Effector memory CD8-positive, alpha-beta T cell (primary cell): Measurements from ENCODE around the gene CNTN4.

ENCODE experiments used
- ATAC-seq: fragments of 150-1000 bp; cut with Tn5 transposase; replicated peaks from 2 replicates; pipeline ENCODE4 v1.10.0; 2021; ENCODE audit warnings: mild to moderate bottlenecking, moderate library complexity
- DNase-seq, 3 experiments: peaks; one replicate each; pipeline ENCODE4 v3.0.0; 2021
- H3K27ac Mint-ChIP-seq, 2 donors: one replicate each; pipeline ENCODE4 v1.8.0; 2022; ENCODE audit warnings: mild to moderate bottlenecking in 2 of 2, mixed read lengths in 2 of 2, moderate library complexity in 2 of 2
- H3K27me3 Mint-ChIP-seq, 2 donors: one replicate each; pipeline ENCODE4 v1.8.0; 2022; ENCODE audit warnings: mixed read lengths in 2 of 2
- H3K36me3 Mint-ChIP-seq: one replicate; pipeline ENCODE4 v1.8.0; 2022; ENCODE audit warnings: mild to moderate bottlenecking, moderate library complexity, mixed read lengths; ENCODE audit not compliant: insufficient read depth
- H3K4me1 Mint-ChIP-seq, 2 donors: one replicate each; pipeline ENCODE4 v1.8.0; 2022; ENCODE audit warnings: low read depth in 2 of 2, mixed read lengths in 2 of 2
- H3K4me3 Mint-ChIP-seq, 2 donors: one replicate each; pipeline ENCODE4 v1.8.0; 2022; ENCODE audit warnings: mild to moderate bottlenecking in 2 of 2, mixed read lengths in 2 of 2, moderate library complexity in 2 of 2
- H3K9me3 Mint-ChIP-seq, 2 donors: one replicate each; pipeline ENCODE4 v1.8.0; 2022; ENCODE audit warnings: mixed read lengths in 2 of 2

CNTN4 gene

DNA sequence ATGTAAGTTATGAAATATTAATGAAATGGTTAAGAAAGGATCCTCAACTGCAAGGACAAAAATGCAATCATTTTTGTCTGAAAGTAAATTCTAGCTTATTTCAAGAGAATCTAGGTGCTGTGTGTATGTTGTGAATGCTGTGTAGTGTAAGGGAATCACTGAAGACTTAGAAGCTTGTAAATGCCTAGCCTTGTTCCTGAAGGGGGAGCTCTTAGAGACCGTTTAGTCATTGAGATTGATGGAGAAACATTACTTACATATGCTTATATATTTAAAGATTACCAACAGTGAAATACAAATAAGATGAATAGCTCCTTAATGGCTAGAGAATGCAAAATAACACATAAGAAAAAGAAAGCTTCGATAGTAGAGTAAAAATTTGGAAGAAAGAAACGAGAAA lies 67.9 kb downstream of the CNTN4 start:
- no peaks in the 10 kb centered on the region for H3K36me3 Mint-ChIP-seq
- H3K9me3 Mint-ChIP-seq, result peaks cover 0 to 3% of the 10 kb centered on the region in 2 donors

DNA sequence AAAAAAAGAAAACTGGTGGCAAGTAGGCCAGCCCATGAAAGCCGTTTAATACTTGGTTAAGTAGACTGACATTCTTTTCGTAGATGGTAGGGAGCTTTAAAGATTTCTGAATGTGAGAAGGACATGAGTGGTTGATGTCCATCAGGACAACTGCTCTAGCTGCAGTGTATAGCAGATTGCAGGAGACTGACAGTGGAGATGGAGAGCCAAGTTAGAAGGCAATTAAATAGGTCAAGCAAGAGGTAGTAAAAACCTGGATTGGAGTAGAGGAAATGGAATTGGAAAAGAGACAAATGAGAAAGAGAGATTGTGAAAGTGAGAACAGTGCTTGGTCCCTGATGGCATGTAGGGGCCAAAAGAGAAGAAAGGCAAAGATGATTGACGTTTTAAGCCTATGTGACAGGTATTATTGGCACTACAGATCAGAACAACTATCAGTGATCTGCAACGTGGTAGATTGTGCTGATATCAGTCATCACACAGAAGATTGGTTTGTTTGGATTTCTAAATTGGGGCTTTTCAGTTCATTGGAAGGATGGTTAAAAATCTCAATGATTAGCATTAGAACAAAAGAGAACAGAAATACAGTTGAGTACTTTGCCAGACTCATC lies 74.0 kb downstream of the CNTN4 start:
- ATAC-seq (no peak), DNase-seq (no peak)
- H3K36me3 Mint-ChIP-seq, result no peaks in the 10 kb centered on the region
- H3K4me3 Mint-ChIP-seq, result no peak overlapping the region
- H3K27ac Mint-ChIP-seq, result no peak overlapping the region
- no peaks in the 10 kb centered on the region for H3K4me1 Mint-ChIP-seq
- H3K9me3 Mint-ChIP-seq, result peaks cover 0 to 3% of the 10 kb centered on the region in 2 donors
- H3K27me3 Mint-ChIP-seq, result no peaks in the 10 kb centered on the region

More for the DNA sequence above, 67.9 kb downstream of the CNTN4 start:
- no peaks in the 10 kb centered on the region for H3K27me3 Mint-ChIP-seq
- no peak overlapping the region for H3K4me3 Mint-ChIP-seq
- DNase-seq, result no peak
- H3K4me1 Mint-ChIP-seq, result no peaks in the 10 kb centered on the region
- H3K27ac Mint-ChIP-seq, result no peak overlapping the region
- no peak for ATAC-seq

DNA sequence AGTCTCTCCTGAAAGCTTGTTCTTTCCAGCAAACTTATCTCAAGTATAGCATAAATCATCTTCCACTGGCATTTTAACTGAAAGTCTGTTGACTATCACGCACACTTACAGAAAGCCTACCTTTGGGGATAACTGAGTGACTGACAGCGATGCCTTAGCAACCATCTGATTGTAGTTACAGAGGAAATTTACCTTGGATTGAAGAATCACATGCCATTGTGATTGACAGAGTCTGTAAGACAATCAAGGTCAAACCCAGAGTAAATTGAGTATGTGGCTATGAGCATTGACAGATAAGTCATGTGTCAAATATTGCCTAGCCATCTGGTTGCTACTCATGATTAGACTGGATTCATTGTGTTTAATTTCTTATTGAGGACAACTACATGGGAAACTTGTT lies 82.0 kb downstream of the CNTN4 start:
- no peak for ATAC-seq
- Mint-ChIP-seq H3K27ac (no peak overlapping the region), H3K4me3 (no peak overlapping the region), H3K9me3 (peaks cover 0 to 2% of the 10 kb centered on the region in 2 donors), H3K4me1 (no peaks in the 10 kb centered on the region), H3K27me3 (no peaks in the 10 kb centered on the region), H3K36me3 (no peaks in the 10 kb centered on the region)
- no peak for DNase-seq

DNA sequence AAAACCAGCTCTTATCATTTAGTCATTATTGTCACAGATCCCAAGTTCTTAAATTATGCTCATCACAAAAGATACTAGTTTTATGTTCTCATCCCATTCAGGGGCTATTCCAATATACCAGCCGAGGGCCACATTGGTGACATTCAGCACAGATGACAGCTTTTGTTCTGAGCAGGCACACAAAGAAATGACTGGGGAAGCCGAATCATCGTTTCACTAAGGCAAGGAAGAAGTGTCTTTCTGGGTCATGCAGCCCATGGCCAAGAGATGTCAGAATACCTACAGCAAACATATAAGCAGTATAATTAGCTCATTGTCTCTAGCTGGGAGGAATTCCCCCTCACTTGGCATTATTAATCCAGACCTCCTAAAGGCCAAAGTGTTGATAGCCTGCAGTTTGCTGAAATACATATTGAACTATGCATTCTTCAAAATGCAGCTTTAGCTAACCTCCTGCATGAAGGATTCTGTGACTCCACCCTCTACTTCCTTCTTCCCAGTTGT lies 100.2 kb downstream of the CNTN4 start:
- no peak for ATAC-seq
- no peaks in the 10 kb centered on the region for H3K36me3 Mint-ChIP-seq
- no peak overlapping the region for H3K27ac Mint-ChIP-seq
- no peak for DNase-seq
- H3K4me3 Mint-ChIP-seq, result no peak overlapping the region
- H3K27me3 Mint-ChIP-seq, result no peaks in the 10 kb centered on the region
- no peaks in the 10 kb centered on the region for H3K4me1 Mint-ChIP-seq
- H3K9me3 Mint-ChIP-seq, result no peaks in the 10 kb centered on the region

DNA sequence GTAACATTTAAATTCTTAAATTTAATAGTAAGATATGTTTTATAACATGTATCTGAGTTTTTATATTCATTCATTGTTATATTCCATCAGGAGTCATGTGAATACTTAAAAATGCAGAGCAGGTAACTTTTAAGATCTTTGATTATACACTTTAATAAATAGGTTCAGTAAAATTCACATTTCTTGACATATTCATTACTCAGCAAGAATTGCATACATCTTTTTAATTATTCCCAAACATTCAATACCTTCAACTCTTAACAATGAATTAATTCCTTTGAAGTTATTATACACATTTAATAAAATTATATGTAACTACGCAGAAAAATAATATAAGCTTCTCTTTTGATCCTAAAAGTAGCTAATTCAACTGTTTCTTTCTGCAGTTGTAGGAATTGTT lies 105.4 kb downstream of the CNTN4 start:
- Mint-ChIP-seq H3K27ac (no peak overlapping the region), H3K36me3 (no peaks in the 10 kb centered on the region), H3K4me3 (no peak overlapping the region), H3K9me3 (peaks cover 0 to 2% of the 10 kb centered on the region in 2 donors), H3K27me3 (no peaks in the 10 kb centered on the region), H3K4me1 (no peaks in the 10 kb centered on the region)
- ATAC-seq, result no peak
- no peak for DNase-seq

GRCh38 chr3:2205692-2206091 lies 107.0 kb downstream of the CNTN4 start:
- DNase-seq, result no peak
- H3K4me3 Mint-ChIP-seq, result no peak overlapping the region
- ATAC-seq, result no peak
- H3K27me3 Mint-ChIP-seq, result no peaks in the 10 kb centered on the region
- H3K36me3 Mint-ChIP-seq, result no peaks in the 10 kb centered on the region
- H3K27ac Mint-ChIP-seq, result no peak overlapping the region
- H3K4me1 Mint-ChIP-seq, result no peaks in the 10 kb centered on the region
- peaks cover 0 to 2% of the 10 kb centered on the region in 2 donors for H3K9me3 Mint-ChIP-seq

DNA sequence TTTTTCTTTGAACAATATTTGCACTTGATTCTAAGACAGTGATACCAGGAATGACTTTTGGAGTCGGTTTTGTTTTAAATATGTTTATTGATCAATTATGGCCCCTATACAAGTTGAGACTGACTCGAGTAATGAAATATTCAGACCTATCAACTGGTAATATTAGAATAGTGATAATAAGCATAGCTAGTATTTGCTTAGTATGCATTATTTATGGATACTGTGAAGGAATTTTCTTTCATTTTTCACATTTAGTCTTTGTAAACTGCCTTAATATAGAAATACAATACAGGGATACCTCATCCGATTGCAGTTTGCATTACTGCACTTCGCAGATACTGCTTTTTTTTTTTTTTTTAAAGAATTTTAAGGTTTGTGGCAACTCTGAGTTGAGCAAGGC lies 107.9 kb downstream of the CNTN4 start:
- Mint-ChIP-seq H3K4me3 (no peak overlapping the region), H3K27me3 (no peaks in the 10 kb centered on the region), H3K9me3 (peaks cover 0 to 2% of the 10 kb centered on the region in 2 donors), H3K36me3 (no peaks in the 10 kb centered on the region), H3K27ac (no peak overlapping the region), H3K4me1 (no peaks in the 10 kb centered on the region)
- DNase-seq, result no peak
- no peak for ATAC-seq

DNA sequence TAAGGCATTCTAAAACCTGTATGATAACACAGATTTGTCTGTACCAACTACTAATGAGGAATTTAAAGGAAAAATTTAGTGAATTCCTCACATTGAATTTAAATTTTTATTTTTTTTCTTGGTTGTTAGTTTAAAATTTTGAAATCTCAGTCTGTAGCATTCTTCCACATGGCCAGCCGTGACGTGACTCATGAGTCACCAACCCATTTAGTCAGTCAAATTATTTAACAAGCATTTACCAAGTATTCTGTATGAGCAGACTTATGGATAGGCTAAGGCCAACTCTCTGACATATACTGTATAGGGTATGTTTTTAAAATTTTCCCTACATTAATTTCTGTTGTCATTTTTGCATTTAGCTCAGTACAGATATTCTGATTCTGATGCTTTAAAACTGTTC lies 112.9 kb downstream of the CNTN4 start:
- H3K9me3 Mint-ChIP-seq, result peaks cover 0 to 4% of the 10 kb centered on the region in 2 donors
- no peak overlapping the region for H3K4me3 Mint-ChIP-seq
- no peaks in the 10 kb centered on the region for H3K36me3 Mint-ChIP-seq
- no peaks in the 10 kb centered on the region for H3K4me1 Mint-ChIP-seq
- DNase-seq (no peak), ATAC-seq (no peak)
- no peak overlapping the region for H3K27ac Mint-ChIP-seq
- no peaks in the 10 kb centered on the region for H3K27me3 Mint-ChIP-seq

DNA sequence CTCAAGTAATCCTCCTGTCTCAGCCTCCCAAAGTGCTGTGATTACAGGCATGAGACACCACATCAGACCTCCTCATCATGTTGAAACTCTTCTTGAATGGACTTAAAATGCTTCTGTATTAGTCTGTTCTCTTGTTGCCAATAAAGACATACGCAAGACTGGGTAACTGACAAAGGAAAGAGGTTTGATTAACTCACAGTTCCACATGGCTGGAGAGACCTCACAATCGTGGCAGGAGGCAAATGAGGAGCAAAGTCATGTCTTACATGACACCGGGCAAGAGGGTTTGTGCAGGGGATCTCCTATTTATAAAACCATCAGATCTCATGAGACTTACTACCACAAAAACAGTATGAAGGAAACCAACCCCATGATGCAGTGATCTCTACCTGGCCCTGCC lies 113.5 kb downstream of the CNTN4 start:
- H3K36me3 Mint-ChIP-seq, result no peaks in the 10 kb centered on the region
- no peak overlapping the region for H3K27ac Mint-ChIP-seq
- H3K9me3 Mint-ChIP-seq, result peaks cover 0 to 2% of the 10 kb centered on the region in 2 donors
- DNase-seq, result no peak
- no peaks in the 10 kb centered on the region for H3K4me1 Mint-ChIP-seq
- H3K4me3 Mint-ChIP-seq, result no peak overlapping the region
- ATAC-seq, result no peak
- no peaks in the 10 kb centered on the region for H3K27me3 Mint-ChIP-seq

- no peaks in the 10 kb centered on the region for H3K4me1 Mint-ChIP-seq
- no peaks in the 10 kb centered on the region for H3K36me3 Mint-ChIP-seq
- H3K4me3 Mint-ChIP-seq, result no peak overlapping the region
- H3K27ac Mint-ChIP-seq, result no peak overlapping the region
- ATAC-seq, result no peak
- peaks cover 7 to 8% of the 10 kb centered on the region in 2 donors for H3K9me3 Mint-ChIP-seq
- DNase-seq, result no peak
- no peaks in the 10 kb centered on the region for H3K27me3 Mint-ChIP-seq
Measured at GRCh38 chr3:2218375-2218774, 119.7 kb downstream of the CNTN4 start.

- Mint-ChIP-seq H3K9me3 (peaks cover 7 to 13% of the 10 kb centered on the region in 2 donors), H3K36me3 (no peaks in the 10 kb centered on the region), H3K27ac (no peak overlapping the region), H3K4me1 (no peaks in the 10 kb centered on the region), H3K27me3 (no peaks in the 10 kb centered on the region), H3K4me3 (no peak overlapping the region)
- no peak for DNase-seq
- ATAC-seq, result no peak
Measured at GRCh38 chr3:2218816-2219215, 120.2 kb downstream of the CNTN4 start.

DNA sequence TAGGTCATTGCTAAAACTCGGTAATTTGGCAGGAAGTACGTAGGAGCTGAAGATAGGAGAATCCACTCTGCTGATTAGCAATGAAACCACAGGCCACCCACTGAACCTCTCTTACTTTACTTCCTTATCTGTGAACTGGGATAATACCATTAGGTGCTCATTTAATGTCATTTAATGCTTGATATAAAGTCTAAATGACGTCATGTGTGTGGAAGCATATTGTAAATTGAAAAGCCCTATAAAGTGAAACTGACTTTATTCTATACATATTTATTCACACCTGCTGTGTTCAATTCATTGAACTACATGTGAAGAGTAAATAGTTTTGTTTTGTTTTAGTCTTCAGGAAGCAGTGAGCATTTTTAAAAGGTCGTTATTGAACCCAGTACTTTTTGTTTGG lies 137.5 kb downstream of the CNTN4 start:
- H3K4me1 Mint-ChIP-seq, result no peaks in the 10 kb centered on the region
- no peak for ATAC-seq
- peaks cover 0 to under 1% of the 10 kb centered on the region in 2 donors for H3K9me3 Mint-ChIP-seq
- H3K27ac Mint-ChIP-seq, result no peak overlapping the region
- no peak for DNase-seq
- no peak overlapping the region for H3K4me3 Mint-ChIP-seq
- H3K27me3 Mint-ChIP-seq, result no peaks in the 10 kb centered on the region
- no peaks in the 10 kb centered on the region for H3K36me3 Mint-ChIP-seq

GRCh38 chr3:2244137-2244536 lies 145.5 kb downstream of the CNTN4 start:
- H3K9me3 Mint-ChIP-seq, result peaks cover 0 to 6% of the 10 kb centered on the region in 2 donors
- H3K36me3 Mint-ChIP-seq, result no peaks in the 10 kb centered on the region
- ATAC-seq (no peak), DNase-seq (no peak)
- H3K4me1 Mint-ChIP-seq, result no peaks in the 10 kb centered on the region
- no peak overlapping the region for H3K27ac Mint-ChIP-seq
- no peaks in the 10 kb centered on the region for H3K27me3 Mint-ChIP-seq
- no peak overlapping the region for H3K4me3 Mint-ChIP-seq

GRCh38 chr3:2246873-2247648 lies 148.4 kb downstream of the CNTN4 start:
- H3K4me1 Mint-ChIP-seq, result no peaks in the 10 kb centered on the region
- peaks cover 0 to 4% of the 10 kb centered on the region in 2 donors for H3K9me3 Mint-ChIP-seq
- H3K27me3 Mint-ChIP-seq, result no peaks in the 10 kb centered on the region
- no peak for ATAC-seq
- no peak overlapping the region for H3K27ac Mint-ChIP-seq
- H3K4me3 Mint-ChIP-seq, result no peak overlapping the region
- H3K36me3 Mint-ChIP-seq, result no peaks in the 10 kb centered on the region
- DNase-seq, result no peak
